Fibroblast of skin of left quadriceps (primary cell): ENCODE measurements around the gene LITAF.
"Not testable (repeated sequence)": the region's sequence is repeated elsewhere in the genome, so short reads cannot be mapped to it uniquely, and the experiment has no call there.

Source experiments
- DNase-seq, 2 experiments: peaks; one replicate each; pipeline ENCODE4 v3.0.0-alpha.2; 2013; ENCODE audit warnings: low read depth in 2 of 2

The LITAF gene

GRCh38 chr16:11517961-11518360, 68.8 kb downstream of the LITAF start:
- no peak for DNase-seq

DNA sequence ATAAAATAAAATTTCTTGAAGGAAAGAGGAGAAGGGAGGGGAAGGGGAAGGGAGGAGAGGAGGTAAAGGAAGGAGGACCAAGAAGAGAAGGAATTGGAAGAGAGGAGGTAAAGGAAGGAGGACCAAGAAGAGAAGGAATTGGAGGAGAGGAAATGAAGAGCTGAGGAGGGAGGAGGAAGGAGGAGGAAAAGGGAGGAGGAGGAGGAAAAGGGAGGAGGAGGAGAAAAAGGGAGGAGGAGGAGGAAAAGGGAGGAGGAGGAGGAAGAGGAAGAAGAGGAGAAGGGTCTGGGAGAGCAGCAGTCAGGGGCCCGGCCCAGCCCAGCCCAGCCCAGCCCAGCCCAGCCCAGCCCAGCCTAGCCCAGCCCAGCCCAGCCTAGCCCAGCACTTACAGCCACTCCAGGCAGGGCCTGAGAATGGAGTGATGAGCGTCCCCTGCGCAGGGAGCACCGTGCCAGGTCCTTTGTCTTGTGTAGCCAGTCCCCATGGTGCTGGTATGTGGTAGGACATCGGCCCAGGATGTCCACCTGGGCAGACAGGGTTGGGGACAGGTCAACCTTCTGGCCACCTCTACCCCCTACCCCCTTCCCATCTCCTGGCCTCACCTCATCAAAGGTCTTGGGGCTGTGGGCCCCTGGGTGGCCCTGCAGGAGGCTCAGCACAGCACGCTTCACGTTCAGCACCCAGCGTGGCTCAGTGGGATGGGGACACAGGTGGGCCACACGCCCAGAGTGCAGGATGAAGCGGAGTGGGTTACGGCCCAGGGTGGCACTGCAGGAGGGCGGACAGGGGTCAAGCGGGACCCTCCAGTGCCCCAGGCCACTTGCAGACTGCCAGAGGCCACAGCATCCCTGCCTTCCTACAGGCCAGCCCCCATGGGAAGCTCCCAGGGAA, 70.9 kb downstream of the LITAF start:
- no peak for DNase-seq

DNA sequence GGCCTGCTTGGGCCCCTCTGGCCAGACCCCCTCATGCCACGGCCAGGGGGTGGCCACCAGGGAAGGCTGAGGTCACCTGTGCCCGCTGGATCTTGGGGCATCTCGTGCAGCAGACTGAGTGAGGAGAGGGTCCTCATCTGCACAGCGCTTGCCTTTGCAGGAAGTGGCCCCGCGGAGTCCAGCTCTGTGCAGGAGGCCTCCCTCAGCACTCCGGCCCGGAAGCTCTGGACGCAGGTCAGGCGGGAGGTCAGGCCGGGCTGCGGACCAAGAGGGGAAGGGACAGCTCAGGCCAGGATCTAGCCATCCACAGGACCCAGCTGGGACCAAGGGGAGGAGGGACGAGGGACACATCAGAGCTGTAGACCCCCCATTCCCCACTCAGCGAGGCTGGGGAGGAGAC, 72.4 kb downstream of the LITAF start:
- no peak for DNase-seq

DNA sequence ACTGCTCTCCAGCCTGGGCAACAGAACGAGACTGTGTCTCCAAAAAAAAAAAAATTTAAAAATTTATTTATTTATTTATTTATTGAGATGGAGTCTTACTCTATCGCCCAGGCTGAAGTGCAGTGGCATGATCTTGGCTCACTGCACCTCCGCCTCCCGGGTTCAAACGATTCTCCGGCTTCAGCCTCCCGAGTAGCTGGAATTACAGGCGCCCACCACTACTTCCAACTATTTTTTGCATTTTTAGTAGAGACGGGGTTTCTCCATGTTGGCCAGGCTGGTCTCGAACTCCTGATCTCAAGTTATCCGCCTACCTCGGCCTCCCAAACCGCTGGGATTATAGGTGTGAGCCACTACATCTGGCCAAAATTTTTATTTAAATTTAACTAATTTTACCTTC, 73.4 kb downstream of the LITAF start:
- DNase-seq = not testable (repeated sequence)

GRCh38 chr16:11511801-11512200, 74.9 kb downstream of the LITAF start:
- no peak for DNase-seq

GRCh38 chr16:11511328-11511727, 75.4 kb downstream of the LITAF start:
- DNase-seq = no peak

DNA sequence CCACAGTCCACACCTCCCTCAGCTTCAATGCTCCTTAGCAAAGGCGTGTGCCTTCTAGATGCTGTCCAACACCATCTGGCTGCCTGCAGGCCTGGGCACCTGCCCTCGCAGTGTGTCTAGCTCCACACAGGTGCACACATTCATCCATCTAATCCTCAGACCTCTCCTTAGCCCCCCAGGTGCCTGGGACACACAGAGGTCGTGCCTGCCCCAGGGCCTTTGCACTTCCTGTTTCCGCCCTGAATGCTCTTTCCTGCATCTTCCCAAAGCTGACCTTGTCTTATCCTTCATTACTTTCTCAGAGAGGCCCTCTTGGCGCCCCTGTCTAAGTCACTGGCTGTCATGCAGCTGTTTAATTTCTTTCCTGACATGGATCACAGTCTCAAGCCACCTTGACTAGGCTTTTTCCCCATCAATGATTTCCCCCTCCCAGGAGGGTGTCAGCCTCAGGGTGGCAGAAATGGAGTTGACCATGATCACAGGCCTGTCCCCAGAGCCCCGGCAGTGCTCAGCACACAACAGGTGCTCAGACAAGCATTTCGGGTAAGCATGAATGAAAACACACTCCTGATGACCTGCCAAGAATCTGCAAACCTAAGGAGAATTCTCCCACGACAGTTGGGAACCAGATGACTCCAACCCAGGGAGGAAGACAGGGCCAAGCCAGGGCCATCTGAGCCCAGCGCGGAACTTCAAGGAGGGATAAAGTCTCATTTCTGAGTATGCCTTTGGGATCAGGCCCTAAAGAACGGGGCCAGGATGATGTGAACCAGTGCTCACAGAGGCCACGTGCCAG, 76.3 kb downstream of the LITAF start:
- no peak for DNase-seq

GRCh38 chr16:11507991-11508390, 78.7 kb downstream of the LITAF start:
- DNase-seq = no peak

DNA sequence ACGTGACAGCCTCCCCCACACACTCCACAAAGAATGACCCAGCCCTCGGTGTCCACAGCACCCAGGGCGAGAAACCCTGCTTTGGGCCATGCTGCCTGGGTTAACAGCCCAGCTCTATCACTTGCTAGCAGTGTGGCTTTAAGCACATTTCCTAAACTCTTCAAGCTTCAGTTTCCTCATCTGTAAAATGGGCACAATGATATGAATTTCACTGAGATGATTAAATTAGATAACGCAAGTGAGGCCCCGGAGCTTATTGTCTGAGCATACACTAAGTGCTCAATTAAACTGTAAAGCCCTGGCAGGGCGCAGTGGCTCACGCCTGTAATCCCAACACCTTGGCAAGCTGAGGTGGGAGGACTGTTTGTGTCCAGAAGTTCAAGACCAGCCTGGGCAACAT, 79.4 kb downstream of the LITAF start:
- DNase-seq = no peak

DNA sequence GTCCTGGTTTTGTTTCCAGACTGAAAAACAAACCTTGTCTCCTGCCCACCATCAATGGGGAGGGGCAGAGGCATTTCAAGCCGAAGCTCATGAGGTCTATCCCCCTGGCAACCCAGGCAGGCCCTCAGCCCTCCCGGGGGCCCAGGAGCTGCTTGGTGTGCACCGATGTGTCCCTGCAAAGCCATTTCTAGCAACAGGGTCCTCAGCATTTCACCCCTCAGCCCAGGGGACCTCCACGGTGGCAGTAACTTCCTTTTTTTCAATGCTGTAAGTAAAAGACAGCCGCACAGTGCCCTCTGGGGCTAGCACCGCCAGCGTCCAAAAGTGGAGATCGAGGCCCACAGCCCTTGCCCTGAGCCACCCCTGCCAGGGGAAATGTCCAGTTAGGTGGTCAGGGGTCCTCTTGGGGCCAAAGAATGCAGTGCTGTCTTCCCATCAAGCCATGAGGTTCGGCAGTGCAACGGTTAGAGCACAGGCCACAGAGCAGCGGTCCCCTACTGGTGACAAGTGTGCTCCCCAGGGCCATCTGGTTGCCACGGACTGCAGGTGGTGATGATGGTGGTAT, 79.9 kb downstream of the LITAF start:
- no peak for DNase-seq

- DNase-seq = not testable (repeated sequence)
These were observed 82.5 kb downstream of the LITAF start for GRCh38 chr16:11504261-11504660.

DNA sequence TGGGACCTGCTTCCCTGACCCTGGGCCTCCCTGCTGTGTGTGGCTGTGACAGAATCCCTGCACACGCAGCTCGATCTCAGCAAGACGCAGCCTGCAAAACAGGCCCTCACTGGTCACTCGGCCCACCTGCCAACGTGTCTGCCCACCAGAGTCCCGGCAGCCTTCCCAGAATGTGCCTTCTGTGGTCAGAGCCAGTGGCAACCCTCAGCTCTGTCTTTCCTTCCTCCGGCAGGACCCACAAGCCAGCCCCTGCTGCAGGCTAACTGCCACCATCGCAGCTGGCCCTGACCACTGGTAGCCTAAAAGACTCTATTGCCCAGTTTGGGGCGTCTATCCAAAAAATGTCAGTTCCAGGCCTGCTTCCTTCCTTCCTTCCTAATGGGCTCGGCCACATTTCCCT, 83.2 kb downstream of the LITAF start:
- DNase-seq = no peak

DNA sequence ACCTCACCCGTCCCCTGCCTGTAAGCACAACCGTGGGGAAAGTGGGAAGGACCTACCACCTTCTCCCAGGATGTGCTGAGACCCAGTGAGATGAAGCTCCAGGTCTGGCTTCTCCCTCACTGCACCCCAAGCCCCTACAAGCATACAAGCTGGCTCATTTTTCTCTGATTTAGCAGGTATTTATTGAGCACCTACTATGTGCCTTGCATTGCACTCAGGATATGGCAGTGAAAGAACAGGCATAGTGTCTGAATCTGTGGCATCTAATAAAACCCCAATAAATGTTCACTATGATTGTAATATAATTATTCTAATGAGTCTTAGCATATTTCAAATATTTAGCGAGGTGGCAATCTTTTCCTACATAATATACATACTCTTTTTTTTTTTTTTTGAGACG, 84.5 kb downstream of the LITAF start:
- no peak for DNase-seq

DNA sequence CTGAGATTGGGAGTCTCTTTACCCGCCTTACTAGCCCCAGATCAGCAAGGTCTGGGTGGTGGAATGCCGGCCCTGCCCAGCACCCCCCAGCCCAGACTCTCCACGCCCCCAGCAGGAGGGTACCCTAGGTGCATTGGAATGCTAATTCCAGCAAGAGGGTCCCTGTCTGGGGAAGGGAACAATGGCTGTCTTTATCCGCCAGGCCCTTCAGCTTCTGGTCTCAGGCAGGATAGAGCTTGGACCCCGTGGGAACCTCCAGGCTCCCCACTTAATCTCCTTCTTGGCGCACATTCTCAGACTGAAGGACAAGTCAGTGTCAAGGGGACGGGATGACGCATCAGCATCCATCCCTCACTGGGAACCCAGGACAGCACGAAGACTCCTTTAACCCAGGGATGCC, 85.1 kb downstream of the LITAF start:
- no peak for DNase-seq

DNA sequence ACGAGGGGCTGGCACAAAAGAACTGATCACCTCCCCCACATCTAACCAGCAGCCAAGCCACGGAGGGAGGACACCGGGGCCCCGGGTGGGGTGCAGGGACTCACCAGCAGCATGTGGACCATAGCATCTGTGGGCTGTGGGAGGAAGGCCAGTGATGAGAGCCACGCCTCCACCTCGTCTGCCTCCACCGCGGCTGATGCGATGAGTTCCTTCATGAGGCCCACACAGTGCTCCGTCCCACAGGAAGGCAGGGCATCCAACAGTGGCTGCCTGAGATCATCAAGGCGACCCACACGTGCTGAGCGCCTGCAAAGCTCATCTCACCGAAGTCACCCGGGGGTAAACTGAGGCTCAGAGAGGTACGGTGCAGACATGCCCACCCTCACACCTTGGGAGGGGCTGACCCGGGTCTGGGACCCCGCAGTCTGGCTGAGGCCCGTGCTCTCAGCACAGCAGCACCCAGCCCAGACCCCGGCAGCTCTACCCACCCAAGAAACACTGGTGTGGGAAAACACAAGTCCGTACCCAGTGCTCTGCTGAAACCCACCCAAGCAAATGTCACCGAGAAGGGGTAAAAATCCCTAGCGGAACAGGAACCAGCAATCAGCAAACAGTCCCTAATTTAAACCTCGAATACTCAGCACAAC, 85.9 kb downstream of the LITAF start:
- no peak for DNase-seq

GRCh38 chr16:11499295-11500089, 87.2 kb downstream of the LITAF start:
- DNase-seq = no peak

DNA sequence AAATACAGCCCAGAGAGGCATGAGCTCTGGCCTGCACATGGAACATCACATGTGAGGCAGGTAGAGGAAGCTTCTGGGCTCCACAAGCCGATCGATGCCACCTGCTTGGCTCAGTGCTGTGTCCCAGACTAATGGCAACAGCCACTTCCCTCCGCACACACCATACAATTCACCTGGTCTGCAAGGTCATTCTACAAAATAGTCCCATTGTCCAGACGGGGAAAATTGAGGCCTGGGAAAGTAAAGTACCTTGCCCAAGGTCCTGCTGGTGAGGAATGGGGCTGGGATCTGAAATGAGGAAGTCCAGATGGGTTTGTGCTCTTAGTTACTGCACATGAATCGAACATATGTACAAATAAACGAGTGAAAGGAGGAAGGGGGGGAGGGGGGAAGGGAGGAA, 88.0 kb downstream of the LITAF start:
- no peak for DNase-seq

- no peak for DNase-seq
These were observed 88.8 kb downstream of the LITAF start for GRCh38 chr16:11497851-11498289.
